Esophagus squamous epithelium (tissue), 4 donors: ENCODE data around the gene SEPTIN3.

ENCODE experiments used
- POLR2A ChIP-seq, 4 donors: fragments of 450-650 bp; IDR thresholded peaks; one replicate each; pipeline ENCODE4 v1.6.1; 2017; ENCODE audit warnings: antibody characterized with exemption in 4 of 4, mild to moderate bottlenecking in 4 of 4, moderate library complexity in 3 of 4
- TF ChIP-seq, protein P1 (sequence below), 6 experiments: fragments of 450-650 bp in 4 of 6; fragments of 200-600 bp in 2 of 6; sonication (generic) in 2 of 6; IDR thresholded peaks; one replicate each; pipeline ENCODE4 v1.5.1; 2016 to 2019; ENCODE audit warnings: antibody characterized with exemption in 6 of 6, mild to moderate bottlenecking in 4 of 6, moderate library complexity in 4 of 6

DNA sequence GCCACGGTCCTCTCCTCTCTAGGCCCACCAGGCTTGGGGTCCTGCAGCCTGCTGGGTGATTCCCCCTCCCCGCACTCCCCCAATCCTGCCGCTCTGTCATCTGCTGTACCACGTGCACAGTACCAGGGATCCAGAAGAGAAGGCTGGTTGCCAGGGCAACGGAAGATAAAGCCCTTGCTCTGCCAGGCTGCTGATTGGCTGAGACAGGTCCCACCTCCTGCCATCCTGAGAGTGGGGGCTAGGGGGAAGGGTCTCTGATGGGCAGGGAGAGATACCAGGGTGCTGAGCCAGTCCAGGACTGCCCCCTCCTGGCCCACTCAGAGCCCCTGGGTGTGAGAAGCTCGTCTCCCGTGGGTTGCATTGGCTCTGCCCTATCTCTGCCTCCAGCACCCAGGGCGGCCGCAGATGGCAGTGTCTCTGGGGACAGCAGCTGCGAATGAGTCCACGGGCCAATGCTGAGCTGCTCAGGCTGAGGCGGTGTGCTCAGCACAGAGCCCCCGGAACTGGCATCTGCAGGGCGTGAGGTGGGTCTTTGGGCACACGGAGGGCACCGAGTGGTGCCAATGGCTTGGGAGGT, 17.3 kb upstream of the SEPTIN3 start, which contains the start of gene SMIM45:
- TF ChIP-seq POLR2A (IDR thresholded peaks at IDR 0.05), result no peak
- TF ChIP-seq, protein P1, sequence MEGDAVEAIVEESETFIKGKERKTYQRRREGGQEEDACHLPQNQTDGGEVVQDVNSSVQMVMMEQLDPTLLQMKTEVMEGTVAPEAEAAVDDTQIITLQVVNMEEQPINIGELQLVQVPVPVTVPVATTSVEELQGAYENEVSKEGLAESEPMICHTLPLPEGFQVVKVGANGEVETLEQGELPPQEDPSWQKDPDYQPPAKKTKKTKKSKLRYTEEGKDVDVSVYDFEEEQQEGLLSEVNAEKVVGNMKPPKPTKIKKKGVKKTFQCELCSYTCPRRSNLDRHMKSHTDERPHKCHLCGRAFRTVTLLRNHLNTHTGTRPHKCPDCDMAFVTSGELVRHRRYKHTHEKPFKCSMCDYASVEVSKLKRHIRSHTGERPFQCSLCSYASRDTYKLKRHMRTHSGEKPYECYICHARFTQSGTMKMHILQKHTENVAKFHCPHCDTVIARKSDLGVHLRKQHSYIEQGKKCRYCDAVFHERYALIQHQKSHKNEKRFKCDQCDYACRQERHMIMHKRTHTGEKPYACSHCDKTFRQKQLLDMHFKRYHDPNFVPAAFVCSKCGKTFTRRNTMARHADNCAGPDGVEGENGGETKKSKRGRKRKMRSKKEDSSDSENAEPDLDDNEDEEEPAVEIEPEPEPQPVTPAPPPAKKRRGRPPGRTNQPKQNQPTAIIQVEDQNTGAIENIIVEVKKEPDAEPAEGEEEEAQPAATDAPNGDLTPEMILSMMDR (IDR thresholded peaks at IDR 0.05), result no peak
